ENCODE results near the gene AIP. TPM values are rescaled to one million over a fixed set of nuclear protein-coding genes. Genes with fewer than 3 reads are reported as not detected.

AIP gene
- total and polyA plus RNA-seq, 2 donors (not counting 1 experiment from before 2014, with no cell fraction given), result 53.7 to 117 TPM

DNA sequence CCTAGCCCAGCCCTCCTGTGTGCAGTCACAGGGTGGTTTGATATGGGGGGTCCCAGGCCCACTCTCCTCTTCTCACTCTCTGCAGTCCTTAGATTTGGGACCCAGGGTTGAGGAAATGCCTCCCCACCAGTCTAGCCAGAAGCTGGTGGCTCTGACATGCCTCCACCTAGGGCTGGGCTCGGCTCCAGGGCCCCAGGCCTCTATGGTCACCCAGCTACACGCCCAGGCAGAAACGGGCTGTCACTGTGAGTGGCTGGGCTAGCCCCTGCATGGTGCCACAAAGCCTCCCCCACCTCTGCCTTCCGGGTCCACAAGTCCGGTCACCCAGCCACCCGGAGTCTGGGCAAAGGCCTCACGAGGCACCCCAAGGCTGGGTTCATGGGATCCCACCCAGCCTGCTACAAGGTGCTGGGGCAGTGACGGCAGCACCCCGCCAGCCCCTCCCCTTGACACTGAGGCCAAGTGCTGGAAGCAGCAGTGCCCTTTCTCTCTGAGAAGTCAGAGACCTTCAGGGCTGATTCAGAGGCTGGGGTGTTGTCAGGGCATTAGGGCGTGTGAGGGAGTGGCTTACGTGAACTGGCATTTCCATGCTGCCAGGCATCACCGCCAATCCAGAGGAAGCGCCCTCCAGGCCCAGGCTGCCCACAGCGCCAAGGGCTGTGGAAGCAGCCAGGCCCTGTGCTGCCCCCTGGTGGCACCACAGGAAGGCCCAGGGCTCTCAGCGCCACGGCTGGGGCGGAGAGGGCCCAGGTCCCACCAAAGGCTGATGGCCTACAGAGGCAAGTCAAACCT, 23.0 kb downstream of the AIP start:
- no peak overlapping the region for H2AFZ ChIP-seq (ENCODE audit: low read length)

DNA sequence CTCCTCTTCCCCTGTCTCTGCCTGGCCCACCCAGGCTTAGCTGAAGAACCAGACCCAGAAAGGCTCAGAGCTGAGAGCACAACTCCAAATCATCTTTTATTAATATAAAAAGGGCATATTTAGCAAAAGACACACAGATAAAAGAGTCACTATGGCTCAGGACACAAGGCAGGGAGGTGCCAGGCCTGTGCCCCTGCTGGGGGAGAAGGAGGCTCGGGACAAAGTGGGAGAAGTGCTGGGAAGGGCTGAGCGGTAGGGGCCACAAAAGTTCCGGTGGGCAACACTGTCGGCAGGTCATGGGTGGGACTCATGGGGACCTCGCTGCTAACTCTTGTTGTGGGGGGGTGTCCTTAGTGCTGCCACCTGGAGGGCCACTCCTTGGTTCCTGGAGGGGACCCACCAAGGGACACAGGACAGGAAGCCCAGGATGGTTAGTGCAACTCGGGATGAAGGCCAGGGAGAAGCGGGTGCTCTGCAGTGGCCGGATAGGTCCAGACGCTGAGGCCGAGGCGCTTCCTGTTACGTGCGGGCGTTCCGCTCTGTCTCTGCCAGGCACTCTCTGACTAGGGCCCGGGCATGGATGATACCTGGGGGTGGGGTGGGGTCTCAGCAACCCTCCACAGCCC, 23.7 kb downstream of the AIP start:
- Histone ChIP-seq H4K20me1 (ENCODE audit: control insufficient read depth, extremely low read depth, insufficient read depth, low read length) (no peaks in the 10 kb centered on the region), H3K27ac (ENCODE audit: insufficient read depth, low read length) (peak overlapping the region; percentile 92), H3K4me1 (ENCODE audit: control insufficient read depth, extremely low read depth, insufficient read depth, low read length) (peaks cover 11% of the 10 kb centered on the region), H3K27me3 (ENCODE audit: control insufficient read depth, insufficient read depth, low read length) (no peaks in the 10 kb centered on the region), H3K4me2 (ENCODE audit: extremely low read depth, insufficient read depth, low read length) (peak overlapping the region; percentile 26), H3K9ac (ENCODE audit: insufficient read depth, low read length) (no peak overlapping the region), H3K79me2 (ENCODE audit: control insufficient read depth, insufficient read depth, low read length) (no peaks in the 10 kb centered on the region), H2AFZ (ENCODE audit: low read length) (no peak overlapping the region), H3K4me3 (replicated peaks in 1 of 4; ENCODE audit: control extremely low read depth in 1 of 4, insufficient read depth in 1 of 4, low read depth in 3 of 4, low read length in 4 of 4) (peak overlapping the region in 1 of 4 experiments; percentile 80), H3K36me3 (ENCODE audit: control insufficient read depth, insufficient read depth, low read length) (peaks cover 4% of the 10 kb centered on the region), H3K9me3 (ENCODE audit: control insufficient read depth, insufficient read depth, low read depth, low read length) (no peaks in the 10 kb centered on the region)
- TF ChIP-seq CTCF (conservative IDR thresholded peaks at IDR 0.05 in 1 of 2, IDR thresholded peaks at IDR 0.05 in 1 of 2; ENCODE audit: low read depth in 1 of 2, low read length in 2 of 2), result no peak
- no peak for TF ChIP-seq EZH2 (IDR thresholded peaks at IDR 0.05; ENCODE audit: low read length, missing control alignments)
- no peak for DNase-seq (ENCODE audit: low read depth in 2 of 2)

More for the DNA sequence above, 23.0 kb downstream of the AIP start:
- H3K36me3 ChIP-seq (ENCODE audit: control insufficient read depth, insufficient read depth, low read length), result peaks cover 4% of the 10 kb centered on the region
- H3K4me1 ChIP-seq (ENCODE audit: control insufficient read depth, extremely low read depth, insufficient read depth, low read length), result peaks cover 11% of the 10 kb centered on the region
- no peaks in the 10 kb centered on the region for H3K79me2 ChIP-seq (ENCODE audit: control insufficient read depth, insufficient read depth, low read length)
- peak overlapping the region in 3 of 4 experiments; percentile 13 to 70 (median 37) for H3K4me3 ChIP-seq (replicated peaks in 1 of 4; ENCODE audit: control extremely low read depth in 1 of 4, insufficient read depth in 1 of 4, low read depth in 3 of 4, low read length in 4 of 4)
- peak; percentile 79 to 88 for DNase-seq (ENCODE audit: low read depth in 2 of 2)
- H3K27ac ChIP-seq (ENCODE audit: insufficient read depth, low read length), result peak overlapping the region; percentile 92
- H3K9ac ChIP-seq (ENCODE audit: insufficient read depth, low read length), result peak overlapping the region; percentile 70
- no peaks in the 10 kb centered on the region for H3K27me3 ChIP-seq (ENCODE audit: control insufficient read depth, insufficient read depth, low read length)
- H3K4me2 ChIP-seq (ENCODE audit: extremely low read depth, insufficient read depth, low read length), result peak overlapping the region; percentile 63
- TF ChIP-seq EZH2 (IDR thresholded peaks at IDR 0.05; ENCODE audit: low read length, missing control alignments), result no peak
- TF ChIP-seq CTCF (conservative IDR thresholded peaks at IDR 0.05 in 1 of 2, IDR thresholded peaks at IDR 0.05 in 1 of 2; ENCODE audit: low read depth in 1 of 2, low read length in 2 of 2), result peak; percentile 86 to 91
- no peaks in the 10 kb centered on the region for H3K9me3 ChIP-seq (ENCODE audit: control insufficient read depth, insufficient read depth, low read depth, low read length)
- H4K20me1 ChIP-seq (ENCODE audit: control insufficient read depth, extremely low read depth, insufficient read depth, low read length), result no peaks in the 10 kb centered on the region

GRCh38 chr11:67507242-67507863, 24.5 kb downstream of the AIP start:
- H3K27ac ChIP-seq (ENCODE audit: insufficient read depth, low read length), result peak overlapping the region; percentile 65
- no peak for DNase-seq (ENCODE audit: low read depth in 2 of 2)
- peaks cover 11% of the 10 kb centered on the region for H3K4me1 ChIP-seq (ENCODE audit: control insufficient read depth, extremely low read depth, insufficient read depth, low read length)
- peaks cover 4% of the 10 kb centered on the region for H3K36me3 ChIP-seq (ENCODE audit: control insufficient read depth, insufficient read depth, low read length)
- H2AFZ ChIP-seq (ENCODE audit: low read length), result peak overlapping the region; percentile 61
- H3K79me2 ChIP-seq (ENCODE audit: control insufficient read depth, insufficient read depth, low read length), result no peaks in the 10 kb centered on the region
- peak overlapping the region; percentile 99 for H3K9ac ChIP-seq (ENCODE audit: insufficient read depth, low read length)
- H3K9me3 ChIP-seq (ENCODE audit: control insufficient read depth, insufficient read depth, low read depth, low read length), result no peaks in the 10 kb centered on the region
- TF ChIP-seq CTCF (conservative IDR thresholded peaks at IDR 0.05 in 1 of 2, IDR thresholded peaks at IDR 0.05 in 1 of 2; ENCODE audit: low read depth in 1 of 2, low read length in 2 of 2) (no peak), EZH2 (IDR thresholded peaks at IDR 0.05; ENCODE audit: low read length, missing control alignments) (no peak)
- no peaks in the 10 kb centered on the region for H4K20me1 ChIP-seq (ENCODE audit: control insufficient read depth, extremely low read depth, insufficient read depth, low read length)
- peak overlapping the region; percentile 76 for H3K4me2 ChIP-seq (ENCODE audit: extremely low read depth, insufficient read depth, low read length)
- H3K4me3 ChIP-seq (replicated peaks in 1 of 4; ENCODE audit: control extremely low read depth in 1 of 4, insufficient read depth in 1 of 4, low read depth in 3 of 4, low read length in 4 of 4), result peak overlapping the region; percentile 67 to 97 (median 88)
- H3K27me3 ChIP-seq (ENCODE audit: control insufficient read depth, insufficient read depth, low read length), result no peaks in the 10 kb centered on the region

Measured in fibroblast of lung (primary cell).